HS-27A (cell line): ENCODE data around the gene PLXNB1.

Source experiments
- DNase-seq: peaks from one replicate; pipeline ENCODE4 v3.0.0-alpha.2; 2012; ENCODE audit warnings: low read depth, missing footprints

Gene PLXNB1

GRCh38 chr3:48367201-48367600 lies 62.7 kb downstream of the PLXNB1 start:
- no peak for DNase-seq

GRCh38 chr3:48364840-48365239 lies 65.0 kb downstream of the PLXNB1 start:
- DNase-seq, result no peak

- DNase-seq, result no peak
These were observed 68.0 kb downstream of the PLXNB1 start for GRCh38 chr3:48361928-48362327.

- no peak for DNase-seq
These were observed 73.5 kb downstream of the PLXNB1 start for GRCh38 chr3:48356419-48356818.

- no peak for DNase-seq
These were observed 75.9 kb downstream of the PLXNB1 start for GRCh38 chr3:48353987-48354386.
